ENCODE measurements around the gene MRTFB.
A peak's percentile ranks its signal among the peaks of the same experiment; 100 is the strongest.

MRTFB gene

DNA sequence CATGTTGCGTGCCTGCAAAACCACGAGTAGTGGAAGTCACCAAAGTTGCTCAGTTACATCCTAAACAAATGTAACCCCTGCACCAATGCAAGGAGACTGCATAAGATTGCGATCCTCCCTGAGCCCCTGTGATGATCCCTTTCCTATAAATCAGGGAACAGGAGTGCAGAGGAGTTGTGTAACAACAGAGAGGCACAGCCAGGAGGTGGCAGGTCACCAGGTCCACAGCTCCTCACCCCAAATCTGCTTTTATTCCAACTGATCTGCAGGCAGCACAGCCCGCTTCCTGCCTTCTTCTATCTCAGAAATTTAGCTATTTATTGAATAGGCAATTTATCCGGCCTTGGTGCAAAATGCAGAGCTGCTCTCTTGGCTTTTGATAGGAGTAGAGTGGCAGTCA lies 36.0 kb upstream of the MRTFB start:
- Histone ChIP-seq H3K27me3 (ENCODE audit: insufficient read depth, poor library complexity, severe bottlenecking) (no peaks in the 10 kb centered on the region), H3K27ac (replicated peaks) (no peak overlapping the region), H3K4me3 (replicated peaks; ENCODE audit: insufficient read depth, low read length) (no peak overlapping the region)
- DNase-seq (ENCODE audit: low read depth in 1 of 2, low spot score in 1 of 2): no peak
- TF ChIP-seq SPI1 (IDR thresholded peaks at IDR 0.05; ENCODE audit: borderline replicate concordance, low read depth): no peak
- TF ChIP-seq, protein P1, sequence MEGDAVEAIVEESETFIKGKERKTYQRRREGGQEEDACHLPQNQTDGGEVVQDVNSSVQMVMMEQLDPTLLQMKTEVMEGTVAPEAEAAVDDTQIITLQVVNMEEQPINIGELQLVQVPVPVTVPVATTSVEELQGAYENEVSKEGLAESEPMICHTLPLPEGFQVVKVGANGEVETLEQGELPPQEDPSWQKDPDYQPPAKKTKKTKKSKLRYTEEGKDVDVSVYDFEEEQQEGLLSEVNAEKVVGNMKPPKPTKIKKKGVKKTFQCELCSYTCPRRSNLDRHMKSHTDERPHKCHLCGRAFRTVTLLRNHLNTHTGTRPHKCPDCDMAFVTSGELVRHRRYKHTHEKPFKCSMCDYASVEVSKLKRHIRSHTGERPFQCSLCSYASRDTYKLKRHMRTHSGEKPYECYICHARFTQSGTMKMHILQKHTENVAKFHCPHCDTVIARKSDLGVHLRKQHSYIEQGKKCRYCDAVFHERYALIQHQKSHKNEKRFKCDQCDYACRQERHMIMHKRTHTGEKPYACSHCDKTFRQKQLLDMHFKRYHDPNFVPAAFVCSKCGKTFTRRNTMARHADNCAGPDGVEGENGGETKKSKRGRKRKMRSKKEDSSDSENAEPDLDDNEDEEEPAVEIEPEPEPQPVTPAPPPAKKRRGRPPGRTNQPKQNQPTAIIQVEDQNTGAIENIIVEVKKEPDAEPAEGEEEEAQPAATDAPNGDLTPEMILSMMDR (IDR thresholded peaks at IDR 0.05; ENCODE audit: insufficient read depth, low read length): no peak
- TF ChIP-seq GABPA (IDR thresholded peaks at IDR 0.05; ENCODE audit: low read depth): no peak
- no peak for TF ChIP-seq POLR2AphosphoS5 (IDR thresholded peaks at IDR 0.05; ENCODE audit: low read depth)
- TF ChIP-seq, protein P2, sequence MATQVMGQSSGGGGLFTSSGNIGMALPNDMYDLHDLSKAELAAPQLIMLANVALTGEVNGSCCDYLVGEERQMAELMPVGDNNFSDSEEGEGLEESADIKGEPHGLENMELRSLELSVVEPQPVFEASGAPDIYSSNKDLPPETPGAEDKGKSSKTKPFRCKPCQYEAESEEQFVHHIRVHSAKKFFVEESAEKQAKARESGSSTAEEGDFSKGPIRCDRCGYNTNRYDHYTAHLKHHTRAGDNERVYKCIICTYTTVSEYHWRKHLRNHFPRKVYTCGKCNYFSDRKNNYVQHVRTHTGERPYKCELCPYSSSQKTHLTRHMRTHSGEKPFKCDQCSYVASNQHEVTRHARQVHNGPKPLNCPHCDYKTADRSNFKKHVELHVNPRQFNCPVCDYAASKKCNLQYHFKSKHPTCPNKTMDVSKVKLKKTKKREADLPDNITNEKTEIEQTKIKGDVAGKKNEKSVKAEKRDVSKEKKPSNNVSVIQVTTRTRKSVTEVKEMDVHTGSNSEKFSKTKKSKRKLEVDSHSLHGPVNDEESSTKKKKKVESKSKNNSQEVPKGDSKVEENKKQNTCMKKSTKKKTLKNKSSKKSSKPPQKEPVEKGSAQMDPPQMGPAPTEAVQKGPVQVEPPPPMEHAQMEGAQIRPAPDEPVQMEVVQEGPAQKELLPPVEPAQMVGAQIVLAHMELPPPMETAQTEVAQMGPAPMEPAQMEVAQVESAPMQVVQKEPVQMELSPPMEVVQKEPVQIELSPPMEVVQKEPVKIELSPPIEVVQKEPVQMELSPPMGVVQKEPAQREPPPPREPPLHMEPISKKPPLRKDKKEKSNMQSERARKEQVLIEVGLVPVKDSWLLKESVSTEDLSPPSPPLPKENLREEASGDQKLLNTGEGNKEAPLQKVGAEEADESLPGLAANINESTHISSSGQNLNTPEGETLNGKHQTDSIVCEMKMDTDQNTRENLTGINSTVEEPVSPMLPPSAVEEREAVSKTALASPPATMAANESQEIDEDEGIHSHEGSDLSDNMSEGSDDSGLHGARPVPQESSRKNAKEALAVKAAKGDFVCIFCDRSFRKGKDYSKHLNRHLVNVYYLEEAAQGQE (IDR thresholded peaks at IDR 0.05; ENCODE audit: insufficient replicate concordance, low read depth): no peak

DNA sequence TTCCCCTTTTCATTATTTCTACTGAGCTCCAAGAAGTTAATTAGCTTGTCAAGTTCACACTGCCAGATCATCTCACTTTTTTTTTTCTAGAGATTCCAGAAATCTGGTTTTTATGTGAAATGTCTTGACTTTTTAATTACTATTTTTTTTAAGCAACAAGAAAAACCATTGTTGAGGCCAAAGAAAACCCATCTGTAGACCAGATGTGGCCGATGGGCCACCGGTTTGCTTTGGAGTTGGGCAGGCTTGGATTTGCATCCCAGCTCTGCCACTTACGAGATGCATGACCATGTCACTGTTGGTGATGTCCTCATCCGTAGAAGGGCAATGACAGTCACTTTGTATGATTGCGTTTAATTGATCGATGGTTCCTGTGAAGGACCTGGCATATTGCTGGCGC lies 34.2 kb upstream of the MRTFB start:
- no peak overlapping the region for H3K4me3 ChIP-seq (replicated peaks; ENCODE audit: insufficient read depth, low read length)
- DNase-seq (ENCODE audit: low read depth in 1 of 2, low spot score in 1 of 2): no peak
- no peak overlapping the region for H3K27ac ChIP-seq (replicated peaks)
- TF ChIP-seq, protein P1 (IDR thresholded peaks at IDR 0.05; ENCODE audit: insufficient read depth, low read length): no peak
- TF ChIP-seq GABPA (IDR thresholded peaks at IDR 0.05; ENCODE audit: low read depth): no peak
- TF ChIP-seq, protein P2 (IDR thresholded peaks at IDR 0.05; ENCODE audit: insufficient replicate concordance, low read depth): no peak
- TF ChIP-seq SPI1 (IDR thresholded peaks at IDR 0.05; ENCODE audit: borderline replicate concordance, low read depth): no peak
- TF ChIP-seq POLR2AphosphoS5 (IDR thresholded peaks at IDR 0.05; ENCODE audit: low read depth): no peak
- no peaks in the 10 kb centered on the region for H3K27me3 ChIP-seq (ENCODE audit: insufficient read depth, poor library complexity, severe bottlenecking)

DNA sequence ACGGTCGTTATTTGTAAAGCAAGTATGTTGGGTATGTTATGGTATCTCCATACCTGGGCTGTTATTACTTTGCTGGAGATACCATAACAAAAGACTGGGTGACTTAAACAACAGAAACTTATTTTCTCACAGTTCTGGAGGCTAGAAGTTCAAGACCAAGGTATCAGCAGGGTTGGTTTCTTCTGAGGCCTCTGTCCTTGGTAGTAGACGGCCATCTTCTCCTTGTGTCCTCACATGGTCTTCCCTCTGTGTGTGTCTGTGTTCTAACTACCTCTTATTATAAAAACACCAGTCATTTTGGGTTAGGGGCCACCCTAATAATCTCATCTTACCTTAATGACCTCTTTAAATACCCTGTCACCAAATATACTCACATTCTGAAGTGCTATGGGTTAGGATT lies 33.2 kb upstream of the MRTFB start:
- Histone ChIP-seq H3K27me3 (ENCODE audit: insufficient read depth, poor library complexity, severe bottlenecking) (no peaks in the 10 kb centered on the region), H3K27ac (replicated peaks) (no peak overlapping the region), H3K4me3 (replicated peaks; ENCODE audit: insufficient read depth, low read length) (no peak overlapping the region)
- no peak for TF ChIP-seq GABPA (IDR thresholded peaks at IDR 0.05; ENCODE audit: low read depth)
- TF ChIP-seq, protein P2 (IDR thresholded peaks at IDR 0.05; ENCODE audit: insufficient replicate concordance, low read depth): peak; percentile 20
- DNase-seq (ENCODE audit: low read depth in 1 of 2, low spot score in 1 of 2): no peak

DNA sequence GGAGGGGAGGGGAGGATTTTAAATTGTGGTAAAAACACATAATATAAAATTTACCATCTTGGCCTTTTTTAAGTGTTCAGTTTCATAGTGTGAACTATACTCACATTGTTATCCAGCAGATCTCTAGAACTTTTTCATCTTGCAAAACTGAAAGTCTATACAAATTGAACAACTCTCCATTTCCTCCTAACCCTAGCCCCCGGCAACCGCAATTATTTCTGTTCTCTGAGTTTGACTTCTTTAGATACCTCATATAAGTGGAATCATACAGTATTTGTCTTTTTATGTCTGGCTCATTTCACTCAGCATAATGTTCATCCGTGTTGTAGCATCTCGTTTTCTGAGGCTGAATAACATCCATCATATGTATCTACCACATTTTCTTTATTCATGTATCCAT lies 30.0 kb upstream of the MRTFB start:
- Histone ChIP-seq H3K27me3 (ENCODE audit: insufficient read depth, poor library complexity, severe bottlenecking) (no peaks in the 10 kb centered on the region), H3K4me3 (replicated peaks; ENCODE audit: insufficient read depth, low read length) (no peak overlapping the region), H3K27ac (replicated peaks) (no peak overlapping the region)
- TF ChIP-seq GABPA (IDR thresholded peaks at IDR 0.05; ENCODE audit: low read depth) (no peak), SPI1 (IDR thresholded peaks at IDR 0.05; ENCODE audit: borderline replicate concordance, low read depth) (no peak), POLR2AphosphoS5 (IDR thresholded peaks at IDR 0.05; ENCODE audit: low read depth) (no peak)
- TF ChIP-seq, protein P1 (IDR thresholded peaks at IDR 0.05; ENCODE audit: insufficient read depth, low read length): no peak
- TF ChIP-seq, protein P2 (IDR thresholded peaks at IDR 0.05; ENCODE audit: insufficient replicate concordance, low read depth): no peak
- no peak for DNase-seq (ENCODE audit: low read depth in 1 of 2, low spot score in 1 of 2)

Measured in HL-60 (cell line).